Measurements from ENCODE around the gene SOSTDC1. TPM values are rescaled to one million over a fixed set of nuclear protein-coding genes. Genes with fewer than 3 reads are reported as not detected.
"Not testable (repeated sequence)": the region's sequence is repeated elsewhere in the genome, so short reads cannot be mapped to it uniquely, and the experiment has no call there.

SOSTDC1 gene
- total RNA-seq, 1 donor from 2014 or later = 0.85 TPM

DNA sequence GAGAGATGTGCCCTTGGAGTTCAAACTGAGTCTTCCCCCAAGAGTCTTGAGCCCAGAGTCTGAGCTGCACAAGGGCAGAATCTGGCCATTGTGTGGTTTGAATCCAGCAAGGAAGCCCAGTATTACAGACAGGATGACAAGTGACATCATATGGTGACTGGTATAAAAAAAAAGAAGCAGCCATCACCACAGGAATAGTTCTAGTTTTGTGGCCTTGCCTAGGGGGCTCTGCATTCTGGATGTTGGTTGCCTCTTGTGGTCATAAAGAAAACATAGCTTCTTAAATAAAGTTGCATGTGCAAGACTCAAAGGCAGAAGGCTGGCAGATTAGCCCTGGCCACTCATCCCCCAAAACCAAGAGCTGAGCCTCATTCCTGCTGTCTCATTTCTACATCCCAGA lies 44.3 kb upstream of the SOSTDC1 start:
- no peak for DNase-seq
- H3K4me3 ChIP-seq = no peak overlapping the region
- intact Hi-C loops (cut with micrococcal nuclease) = no loop called here
- no peak overlapping the region for H3K27ac ChIP-seq (replicated peaks)
- TF ChIP-seq, protein P1, sequence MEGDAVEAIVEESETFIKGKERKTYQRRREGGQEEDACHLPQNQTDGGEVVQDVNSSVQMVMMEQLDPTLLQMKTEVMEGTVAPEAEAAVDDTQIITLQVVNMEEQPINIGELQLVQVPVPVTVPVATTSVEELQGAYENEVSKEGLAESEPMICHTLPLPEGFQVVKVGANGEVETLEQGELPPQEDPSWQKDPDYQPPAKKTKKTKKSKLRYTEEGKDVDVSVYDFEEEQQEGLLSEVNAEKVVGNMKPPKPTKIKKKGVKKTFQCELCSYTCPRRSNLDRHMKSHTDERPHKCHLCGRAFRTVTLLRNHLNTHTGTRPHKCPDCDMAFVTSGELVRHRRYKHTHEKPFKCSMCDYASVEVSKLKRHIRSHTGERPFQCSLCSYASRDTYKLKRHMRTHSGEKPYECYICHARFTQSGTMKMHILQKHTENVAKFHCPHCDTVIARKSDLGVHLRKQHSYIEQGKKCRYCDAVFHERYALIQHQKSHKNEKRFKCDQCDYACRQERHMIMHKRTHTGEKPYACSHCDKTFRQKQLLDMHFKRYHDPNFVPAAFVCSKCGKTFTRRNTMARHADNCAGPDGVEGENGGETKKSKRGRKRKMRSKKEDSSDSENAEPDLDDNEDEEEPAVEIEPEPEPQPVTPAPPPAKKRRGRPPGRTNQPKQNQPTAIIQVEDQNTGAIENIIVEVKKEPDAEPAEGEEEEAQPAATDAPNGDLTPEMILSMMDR (IDR thresholded peaks at IDR 0.05; ENCODE audit: borderline replicate concordance) = no peak
- no peaks in the 10 kb centered on the region for H3K36me3 ChIP-seq
- no peaks in the 10 kb centered on the region for H3K9me3 ChIP-seq (replicated peaks)
- no peaks in the 10 kb centered on the region for H3K4me1 ChIP-seq
- H3K27me3 ChIP-seq (ENCODE audit: low read depth) = no peaks in the 10 kb centered on the region

DNA sequence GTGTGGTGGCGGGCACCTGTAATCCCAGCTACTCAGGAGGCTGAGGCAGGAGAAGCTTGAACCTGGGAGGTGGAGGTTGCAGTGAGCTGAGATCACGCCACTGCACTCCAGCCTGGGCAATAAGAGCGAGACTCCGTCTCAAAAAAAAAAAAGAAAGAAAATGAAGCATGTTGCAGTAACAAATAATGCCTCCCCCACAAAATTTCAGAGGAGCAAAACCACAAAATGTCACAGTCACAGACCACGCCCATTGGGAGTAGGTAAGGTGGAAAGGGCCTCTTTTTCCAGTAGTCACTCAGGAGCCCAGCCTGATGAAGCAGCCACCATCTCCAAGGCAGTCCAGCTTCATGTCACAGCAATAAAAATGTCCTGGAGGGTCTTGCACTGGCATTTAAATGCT lies 40.9 kb upstream of the SOSTDC1 start:
- H3K36me3 ChIP-seq; intact Hi-C loops (cut with micrococcal nuclease): not testable (repeated sequence)

DNA sequence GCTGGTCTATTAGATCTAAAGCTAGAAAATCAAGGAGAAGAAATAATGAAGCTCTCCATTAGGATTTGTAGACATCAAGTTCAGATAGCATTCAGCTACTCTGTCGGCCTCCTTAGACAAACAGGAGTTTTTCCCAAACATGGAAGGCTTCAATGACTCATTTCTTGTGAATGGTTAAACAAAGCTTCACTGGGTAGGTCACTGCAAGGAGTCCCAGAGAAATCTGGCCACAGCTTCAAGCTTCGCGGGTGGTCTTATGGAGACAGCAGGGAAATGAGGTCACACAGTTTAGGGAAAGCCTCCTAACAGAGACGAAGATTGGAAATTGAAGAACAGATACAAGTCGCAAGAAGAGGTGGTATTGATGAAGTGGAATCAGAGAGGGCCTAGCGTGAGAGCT lies 38.5 kb upstream of the SOSTDC1 start:
- no peaks in the 10 kb centered on the region for H3K9me3 ChIP-seq (replicated peaks)
- DNase-seq = no peak
- no peaks in the 10 kb centered on the region for H3K36me3 ChIP-seq
- H3K4me1 ChIP-seq = no peaks in the 10 kb centered on the region
- intact Hi-C loops (cut with micrococcal nuclease) = no loop called here
- no peaks in the 10 kb centered on the region for H3K27me3 ChIP-seq (ENCODE audit: low read depth)
- TF ChIP-seq, protein P1 (IDR thresholded peaks at IDR 0.05; ENCODE audit: borderline replicate concordance) = no peak
- H3K4me3 ChIP-seq = no peak overlapping the region
- H3K27ac ChIP-seq (replicated peaks) = no peak overlapping the region

More for the DNA sequence above, 40.9 kb upstream of the SOSTDC1 start:
- not testable (repeated sequence) for H3K4me3 ChIP-seq; H3K27me3 ChIP-seq (ENCODE audit: low read depth); DNase-seq; H3K9me3 ChIP-seq (replicated peaks); H3K27ac ChIP-seq (replicated peaks); H3K4me1 ChIP-seq

DNA sequence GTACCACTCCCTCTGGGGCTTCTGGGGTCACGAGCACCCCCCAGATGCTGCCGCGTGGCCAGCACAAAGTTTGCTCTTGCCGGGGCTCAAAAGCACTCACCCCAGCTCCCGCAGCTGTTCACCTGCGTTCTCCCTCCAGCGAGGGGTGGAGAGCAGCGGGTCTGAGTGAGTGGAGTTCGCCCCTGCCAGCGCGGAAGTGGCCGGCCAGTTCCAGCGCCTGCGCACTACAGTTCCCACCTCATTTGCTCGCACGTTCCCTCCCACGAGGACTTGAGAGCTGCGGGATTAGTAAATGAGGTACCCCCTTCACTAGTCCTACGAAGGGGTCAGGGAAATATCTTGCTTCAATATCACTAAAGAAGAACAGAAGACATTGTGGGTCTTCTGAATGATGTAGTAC lies 36.8 kb upstream of the SOSTDC1 start:
- H3K9me3 ChIP-seq (replicated peaks) = no peaks in the 10 kb centered on the region
- H3K36me3 ChIP-seq = no peaks in the 10 kb centered on the region
- no peaks in the 10 kb centered on the region for H3K27me3 ChIP-seq (ENCODE audit: low read depth)
- no peak overlapping the region for H3K4me3 ChIP-seq
- TF ChIP-seq, protein P1 (IDR thresholded peaks at IDR 0.05; ENCODE audit: borderline replicate concordance) = no peak
- H3K4me1 ChIP-seq = no peaks in the 10 kb centered on the region
- DNase-seq = no peak
- intact Hi-C loops (cut with micrococcal nuclease) = no loop called here
- H3K27ac ChIP-seq (replicated peaks) = no peak overlapping the region

DNA sequence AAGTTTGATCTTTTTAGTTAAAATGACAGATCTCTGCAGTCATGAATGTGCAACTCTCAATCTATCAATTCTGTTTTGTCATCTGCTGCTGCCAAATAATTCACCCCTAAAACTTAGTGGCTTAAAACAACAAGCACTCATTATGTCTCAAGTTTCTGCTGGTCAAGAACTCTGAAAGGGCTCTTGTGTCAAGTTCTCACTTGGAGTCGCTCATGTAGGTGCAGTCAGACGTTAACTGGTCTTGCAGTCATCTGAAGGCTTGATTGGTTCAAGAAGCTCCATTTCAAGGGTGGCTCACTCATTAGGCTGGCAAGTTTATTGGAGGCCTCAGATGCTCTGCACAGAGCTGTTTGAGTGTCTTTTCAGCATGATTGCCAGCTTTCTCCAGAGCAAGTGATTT lies 32.6 kb upstream of the SOSTDC1 start:
- TF ChIP-seq, protein P1 (IDR thresholded peaks at IDR 0.05; ENCODE audit: borderline replicate concordance) = no peak
- Histone ChIP-seq H3K9me3 (replicated peaks) (no peaks in the 10 kb centered on the region), H3K27me3 (ENCODE audit: low read depth) (no peaks in the 10 kb centered on the region), H3K27ac (replicated peaks) (no peak overlapping the region), H3K4me1 (no peaks in the 10 kb centered on the region), H3K4me3 (no peak overlapping the region), H3K36me3 (no peaks in the 10 kb centered on the region)
- intact Hi-C loops (cut with micrococcal nuclease) = no loop called here
- DNase-seq = no peak

DNA sequence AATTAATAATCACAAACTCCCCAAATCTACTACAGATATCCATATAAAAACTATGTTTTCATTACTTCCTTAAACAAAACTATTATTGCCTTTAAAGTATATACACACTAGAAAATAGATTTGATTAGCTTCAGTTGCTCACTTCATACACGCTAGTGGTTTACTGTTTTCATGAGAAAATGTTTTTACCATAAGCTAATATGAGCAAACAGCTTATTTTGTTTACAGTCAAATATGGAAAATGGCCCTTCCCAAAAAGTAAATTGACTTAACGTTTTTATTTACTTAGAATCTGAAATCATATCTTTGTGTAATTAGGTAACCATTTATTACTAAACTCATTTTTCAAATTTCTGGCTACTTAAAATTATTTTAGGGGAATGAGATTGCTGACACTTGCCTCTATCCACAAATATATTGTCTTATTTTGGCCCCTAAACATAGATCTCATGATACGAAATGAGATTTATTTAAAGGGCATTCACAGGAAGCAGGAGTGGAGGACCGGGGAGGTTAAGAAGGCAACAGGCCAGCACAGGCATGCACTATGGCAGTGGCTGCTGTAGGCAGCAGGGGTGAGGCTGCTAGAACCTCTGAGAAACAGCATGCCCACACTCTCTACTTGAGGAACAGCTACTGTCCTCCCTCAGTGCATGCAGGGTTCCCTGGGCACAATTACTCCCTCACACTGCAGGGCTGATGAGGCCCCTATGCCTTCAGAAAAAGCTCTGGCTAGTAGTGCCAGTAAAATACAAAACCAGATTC lies 29.6 kb upstream of the SOSTDC1 start:
- intact Hi-C loops (cut with micrococcal nuclease) = no loop called here
- Histone ChIP-seq H3K4me3 (no peak overlapping the region), H3K9me3 (replicated peaks) (no peaks in the 10 kb centered on the region), H3K27ac (replicated peaks) (no peak overlapping the region), H3K27me3 (ENCODE audit: low read depth) (no peaks in the 10 kb centered on the region), H3K36me3 (no peaks in the 10 kb centered on the region), H3K4me1 (no peaks in the 10 kb centered on the region)
- TF ChIP-seq, protein P1 (IDR thresholded peaks at IDR 0.05; ENCODE audit: borderline replicate concordance) = no peak
- no peak for DNase-seq
